Measurements from ENCODE around the gene TP53I11.

DNA sequence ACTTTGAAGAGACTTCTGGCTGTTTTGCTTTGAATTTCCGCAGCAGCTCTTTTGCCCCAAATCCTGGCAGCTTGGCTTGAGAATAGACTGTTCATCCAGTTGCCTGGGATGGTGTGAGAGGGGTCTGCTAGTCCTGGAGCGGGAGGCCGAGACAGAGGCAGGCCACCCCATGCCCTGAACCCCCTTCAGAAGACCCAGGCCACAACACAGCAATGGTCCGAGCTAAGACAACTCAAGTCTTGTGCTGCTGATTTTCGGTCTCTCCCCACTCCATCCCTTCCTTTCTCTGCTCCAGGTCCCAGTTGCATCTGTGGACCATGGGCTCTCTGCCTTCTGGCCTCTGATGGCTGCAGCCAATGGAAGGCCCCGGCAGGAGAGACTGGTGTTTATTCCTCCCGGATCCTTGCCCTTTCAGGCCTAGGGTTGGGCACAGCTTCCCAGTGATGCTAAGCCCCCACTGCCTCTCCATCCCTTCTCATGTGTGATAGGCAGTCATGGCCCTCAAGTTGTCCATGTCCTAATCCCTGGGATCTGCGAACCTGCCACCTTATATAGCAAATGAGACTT lies 31.9 kb upstream of the TP53I11 start:
- TF ChIP-seq, protein P1, sequence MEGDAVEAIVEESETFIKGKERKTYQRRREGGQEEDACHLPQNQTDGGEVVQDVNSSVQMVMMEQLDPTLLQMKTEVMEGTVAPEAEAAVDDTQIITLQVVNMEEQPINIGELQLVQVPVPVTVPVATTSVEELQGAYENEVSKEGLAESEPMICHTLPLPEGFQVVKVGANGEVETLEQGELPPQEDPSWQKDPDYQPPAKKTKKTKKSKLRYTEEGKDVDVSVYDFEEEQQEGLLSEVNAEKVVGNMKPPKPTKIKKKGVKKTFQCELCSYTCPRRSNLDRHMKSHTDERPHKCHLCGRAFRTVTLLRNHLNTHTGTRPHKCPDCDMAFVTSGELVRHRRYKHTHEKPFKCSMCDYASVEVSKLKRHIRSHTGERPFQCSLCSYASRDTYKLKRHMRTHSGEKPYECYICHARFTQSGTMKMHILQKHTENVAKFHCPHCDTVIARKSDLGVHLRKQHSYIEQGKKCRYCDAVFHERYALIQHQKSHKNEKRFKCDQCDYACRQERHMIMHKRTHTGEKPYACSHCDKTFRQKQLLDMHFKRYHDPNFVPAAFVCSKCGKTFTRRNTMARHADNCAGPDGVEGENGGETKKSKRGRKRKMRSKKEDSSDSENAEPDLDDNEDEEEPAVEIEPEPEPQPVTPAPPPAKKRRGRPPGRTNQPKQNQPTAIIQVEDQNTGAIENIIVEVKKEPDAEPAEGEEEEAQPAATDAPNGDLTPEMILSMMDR (IDR thresholded peaks at IDR 0.05) = no peak
- TF ChIP-seq, protein P2, sequence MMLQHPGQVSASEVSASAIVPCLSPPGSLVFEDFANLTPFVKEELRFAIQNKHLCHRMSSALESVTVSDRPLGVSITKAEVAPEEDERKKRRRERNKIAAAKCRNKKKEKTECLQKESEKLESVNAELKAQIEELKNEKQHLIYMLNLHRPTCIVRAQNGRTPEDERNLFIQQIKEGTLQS (CRISPR knock-in tag; conservative IDR thresholded peaks at IDR 0.05) = no peak
- no peak for TF ChIP-seq TCF7 (CRISPR knock-in tag; IDR thresholded peaks at IDR 0.05; ENCODE audit: low read depth)
- no peak for TF ChIP-seq ETV6 (CRISPR knock-in tag; IDR thresholded peaks at IDR 0.05)
- no peak for TF ChIP-seq SMAD3 (CRISPR knock-in tag; IDR thresholded peaks at IDR 0.05; ENCODE audit: borderline replicate concordance)
- TF ChIP-seq FOXJ3 (CRISPR knock-in tag; IDR thresholded peaks at IDR 0.05; ENCODE audit: borderline replicate concordance) = no peak
- TF ChIP-seq ZNF121 (CRISPR knock-in tag; IDR thresholded peaks at IDR 0.05) = no peak
- TF ChIP-seq, protein P3, sequence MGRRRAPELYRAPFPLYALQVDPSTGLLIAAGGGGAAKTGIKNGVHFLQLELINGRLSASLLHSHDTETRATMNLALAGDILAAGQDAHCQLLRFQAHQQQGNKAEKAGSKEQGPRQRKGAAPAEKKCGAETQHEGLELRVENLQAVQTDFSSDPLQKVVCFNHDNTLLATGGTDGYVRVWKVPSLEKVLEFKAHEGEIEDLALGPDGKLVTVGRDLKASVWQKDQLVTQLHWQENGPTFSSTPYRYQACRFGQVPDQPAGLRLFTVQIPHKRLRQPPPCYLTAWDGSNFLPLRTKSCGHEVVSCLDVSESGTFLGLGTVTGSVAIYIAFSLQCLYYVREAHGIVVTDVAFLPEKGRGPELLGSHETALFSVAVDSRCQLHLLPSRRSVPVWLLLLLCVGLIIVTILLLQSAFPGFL (CRISPR knock-in tag; IDR thresholded peaks at IDR 0.05; ENCODE audit: borderline replicate concordance) = no peak
- TF ChIP-seq ESRRA (CRISPR knock-in tag; IDR thresholded peaks at IDR 0.05; ENCODE audit: borderline replicate concordance) = no peak
